UCSD-AML1 (cell line): ENCODE results near the gene GALNT4.

Experiments
- DNase-seq: peaks from one replicate; lab custom pipeline; 2025; ENCODE audit not compliant: unreplicated experiment; lab: John Stamatoyannopoulos, UW

GALNT4 gene

GRCh38 chr12:89494411-89495231 is 30.0 kb downstream of the GALNT4 start:
- DNase-seq, result no peak

- DNase-seq, result no peak
Measured at GRCh38 chr12:89493670-89494302, 30.8 kb downstream of the GALNT4 start.

DNA sequence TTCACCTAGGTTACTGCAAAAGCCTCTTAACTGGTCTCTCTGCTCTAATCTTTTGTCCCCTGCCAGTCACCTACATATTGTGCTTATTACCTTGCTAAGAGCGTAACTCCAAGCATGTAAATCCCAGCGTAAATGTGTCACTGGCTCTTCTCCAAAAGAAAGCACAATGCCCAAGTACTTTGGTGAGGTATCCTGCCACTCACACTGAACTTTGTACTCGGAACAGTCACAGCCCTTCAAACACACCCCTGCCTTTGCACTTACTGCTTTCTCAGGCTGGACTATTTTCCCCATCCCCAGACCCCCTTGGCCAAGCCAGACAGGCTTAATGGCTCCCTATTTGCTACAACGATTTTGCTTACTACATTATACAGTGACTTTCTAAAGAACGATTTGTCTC is 31.7 kb downstream of the GALNT4 start:
- DNase-seq, result no peak

GRCh38 chr12:89490922-89491321 is 33.7 kb downstream of the GALNT4 start:
- DNase-seq, result no peak

- DNase-seq, result no peak
Measured at GRCh38 chr12:89486264-89486663, 38.3 kb downstream of the GALNT4 start.

- DNase-seq, result no peak
Measured at GRCh38 chr12:89484470-89484869, 40.1 kb downstream of the GALNT4 start.

GRCh38 chr12:89481213-89481914 is 43.2 kb downstream of the GALNT4 start:
- no peak for DNase-seq

DNA sequence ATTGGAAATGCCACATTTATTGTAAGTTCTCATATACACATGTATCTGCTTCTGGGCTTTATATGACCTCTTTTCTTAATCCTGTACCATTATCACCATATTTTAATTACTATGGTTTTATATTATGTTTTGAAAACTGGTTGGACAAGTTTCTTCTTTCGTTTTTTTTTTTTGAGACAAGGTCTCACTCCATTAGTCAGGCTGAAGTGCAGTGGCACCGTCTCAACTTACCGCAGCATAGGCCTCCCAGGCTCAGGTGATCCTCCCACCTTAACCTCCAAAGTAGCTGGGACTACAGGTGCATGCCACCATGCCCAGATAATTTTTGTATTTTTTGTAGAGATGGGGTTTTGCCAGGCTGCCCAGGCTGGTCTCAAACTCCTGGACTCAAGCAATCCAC is 44.6 kb downstream of the GALNT4 start:
- no peak for DNase-seq

DNA sequence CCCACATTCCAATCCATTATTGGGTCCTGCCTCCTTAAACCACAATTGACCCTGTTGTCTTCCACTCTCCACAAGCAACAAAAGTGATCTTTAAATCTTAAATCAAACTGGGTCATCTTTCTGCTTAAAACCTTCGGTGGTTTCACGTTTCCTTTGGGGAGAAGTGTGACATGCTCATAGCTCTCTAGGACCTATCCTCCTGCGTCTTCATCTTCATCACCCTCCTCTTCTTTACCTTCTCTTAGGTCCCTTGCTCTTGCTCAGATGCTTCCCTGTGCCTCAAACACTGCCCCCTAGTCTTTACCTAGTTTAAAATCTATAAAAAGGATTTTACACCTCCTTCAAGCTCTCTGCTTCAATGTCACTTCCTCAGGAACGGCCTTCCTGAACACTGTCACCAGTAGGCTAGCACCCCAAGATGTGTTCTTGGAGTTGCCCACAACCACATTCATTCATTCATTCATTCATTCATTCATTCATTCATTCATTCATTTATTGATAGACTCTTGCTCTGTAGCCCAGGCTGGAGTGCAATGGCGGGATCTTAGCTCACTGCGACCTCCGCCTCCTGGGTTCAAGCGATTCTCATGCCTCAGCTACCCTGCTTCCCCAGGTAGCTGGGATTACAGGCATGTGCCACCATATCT is 46.8 kb downstream of the GALNT4 start:
- DNase-seq, result no peak

DNA sequence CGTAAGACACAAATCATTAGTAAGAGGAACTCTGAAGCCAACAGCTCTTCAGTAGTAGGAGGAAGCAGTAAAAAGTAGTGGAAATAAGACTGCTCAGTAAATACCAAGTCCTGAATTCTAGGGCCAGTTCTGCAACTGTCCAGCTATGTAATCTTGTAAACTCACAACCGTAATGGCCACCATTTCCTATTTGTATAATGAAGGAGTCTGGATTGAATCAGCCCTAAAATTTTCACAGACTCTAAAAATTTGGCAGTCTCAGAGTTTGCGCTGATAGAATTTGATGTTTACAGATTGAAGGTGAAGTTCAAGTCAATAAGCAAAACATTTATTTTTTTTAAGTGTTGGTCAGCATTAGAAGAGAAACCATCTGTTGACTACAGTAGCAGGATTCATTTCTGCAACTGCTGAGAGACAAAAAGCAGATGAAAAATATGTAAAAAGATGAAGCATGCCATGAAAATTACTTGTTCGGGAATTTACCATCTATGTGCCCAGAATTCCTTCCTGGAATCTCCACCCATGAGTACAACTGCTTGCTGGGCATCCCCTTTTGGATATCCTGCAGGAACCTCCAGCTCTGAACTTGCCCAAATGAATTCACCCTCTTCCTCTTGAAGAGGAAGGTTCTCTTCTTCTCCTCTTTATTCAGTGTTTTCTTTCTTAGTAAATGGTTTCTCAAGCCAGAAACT is 47.5 kb downstream of the GALNT4 start:
- DNase-seq, result no peak

GRCh38 chr12:89476232-89476631 is 48.4 kb downstream of the GALNT4 start:
- no peak for DNase-seq

GRCh38 chr12:89475203-89475990 is 49.2 kb downstream of the GALNT4 start:
- DNase-seq, result no peak

DNA sequence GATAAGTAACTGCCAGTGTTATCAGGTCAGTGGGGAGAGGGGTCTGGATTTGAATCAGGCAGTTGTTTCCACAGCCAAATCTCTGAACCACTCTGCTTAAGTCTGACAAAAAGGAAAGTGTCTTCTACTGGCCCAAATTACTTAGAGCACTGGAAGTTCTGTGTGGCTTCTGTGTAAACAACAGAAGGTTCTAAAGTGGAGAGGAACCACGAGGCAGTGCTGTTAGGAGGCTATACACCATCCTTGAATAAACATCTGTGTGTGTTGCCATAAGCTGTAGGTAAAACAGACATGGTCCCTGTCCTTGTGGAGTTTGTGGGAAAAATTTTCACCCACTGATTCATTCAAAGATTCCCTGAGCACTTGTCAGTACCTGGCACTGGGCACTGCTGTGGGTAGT is 50.0 kb downstream of the GALNT4 start:
- DNase-seq, result no peak
